Right atrium auricular region (tissue), 2 donors: ENCODE data around the gene NAA60. TPM values are rescaled to one million over a fixed set of nuclear protein-coding genes. Genes with fewer than 3 reads are reported as not detected.

ENCODE experiments used
- DNase-seq: peaks from one replicate; pipeline ENCODE4 v3.0.0-alpha.2; 2019; ENCODE audit warnings: low spot score
- H3K27ac ChIP-seq, 2 donors: fragments of 200-600 bp; sonication (generic); 1 replicate in 1 of 2; 2 replicates in 1 of 2; pipeline ENCODE4 v1.5.1; 2016 to 2019
- H3K27me3 ChIP-seq, 2 donors: fragments of 200-600 bp; sonication (generic); one replicate each; pipeline versions ENCODE4 v1.5.1 to v1.6.0; 2017 to 2019
- H3K36me3 ChIP-seq: fragments of 200-600 bp; sonication (generic); one replicate; pipeline ENCODE4 v1.5.1; 2016
- H3K4me1 ChIP-seq, 2 donors: fragments of 200-600 bp; sonication (generic); one replicate each; pipeline versions ENCODE4 v1.5.1 to v1.6.0; 2017 to 2019
- H3K4me3 ChIP-seq, 2 donors: fragments of 200-600 bp; sonication (generic); 1 replicate in 1 of 2; 2 replicates in 1 of 2; pipeline ENCODE4 v1.5.1; 2017 to 2019; ENCODE audit warnings: mild to moderate bottlenecking in 1 of 2, moderate library complexity in 1 of 2
- H3K9me3 ChIP-seq, 2 donors: fragments of 200-600 bp; sonication (generic); one replicate each; pipeline ENCODE4 v1.5.1; 2019
- total RNA-seq, 2 donors: library from RNA; depleted of rRNA; stranded (reverse); fragments of >200 nt; gene quantifications; one replicate each; pipeline ENCODE4 v1.1.0, GENCODE V29; 2016
- TF ChIP-seq, protein P1 (sequence below), 2 donors: fragments of 200-600 bp; sonication (generic); IDR thresholded peaks; one replicate each; pipeline ENCODE4 v1.5.1; 2019; ENCODE audit warnings: antibody characterized with exemption in 2 of 2

Gene NAA60
- total RNA-seq, 2 donors from 2014 or later = 28.1 to 29.1 TPM

DNA sequence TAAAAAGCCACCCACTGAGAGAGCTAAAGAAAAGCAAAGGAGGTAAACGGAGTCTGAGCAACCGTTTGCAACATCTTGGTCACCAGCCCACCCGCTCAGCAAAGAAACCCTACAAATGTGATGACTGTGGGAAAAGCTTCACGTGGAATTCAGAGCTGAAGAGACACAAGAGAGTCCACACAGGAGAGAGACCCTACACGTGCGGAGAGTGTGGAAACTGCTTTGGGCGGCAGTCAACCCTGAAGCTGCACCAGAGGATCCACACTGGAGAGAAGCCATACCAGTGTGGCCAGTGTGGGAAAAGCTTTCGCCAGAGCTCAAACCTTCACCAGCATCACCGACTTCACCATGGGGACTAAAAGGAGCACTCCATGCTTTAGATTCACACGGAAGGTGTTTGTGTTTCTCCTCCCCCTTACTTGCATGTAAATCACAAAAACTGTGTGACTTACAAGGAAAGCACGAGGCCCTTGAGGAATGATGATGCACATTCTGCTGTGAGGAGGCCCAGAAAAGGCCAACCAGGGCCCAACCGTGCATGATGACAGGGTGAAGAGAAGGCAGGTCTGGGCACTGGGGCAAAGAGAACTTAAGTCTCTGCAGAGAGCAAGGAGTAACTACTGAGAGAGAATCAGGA lies 34.8 kb upstream of the NAA60 start:
- no peaks in the 10 kb centered on the region for H3K27me3 ChIP-seq
- no peak overlapping the region for H3K27ac ChIP-seq
- peaks cover 60% of the 10 kb centered on the region for H3K36me3 ChIP-seq
- H3K4me3 ChIP-seq = no peak overlapping the region
- peaks cover 41 to 97% of the 10 kb centered on the region in 2 donors for H3K9me3 ChIP-seq
- TF ChIP-seq, protein P1, sequence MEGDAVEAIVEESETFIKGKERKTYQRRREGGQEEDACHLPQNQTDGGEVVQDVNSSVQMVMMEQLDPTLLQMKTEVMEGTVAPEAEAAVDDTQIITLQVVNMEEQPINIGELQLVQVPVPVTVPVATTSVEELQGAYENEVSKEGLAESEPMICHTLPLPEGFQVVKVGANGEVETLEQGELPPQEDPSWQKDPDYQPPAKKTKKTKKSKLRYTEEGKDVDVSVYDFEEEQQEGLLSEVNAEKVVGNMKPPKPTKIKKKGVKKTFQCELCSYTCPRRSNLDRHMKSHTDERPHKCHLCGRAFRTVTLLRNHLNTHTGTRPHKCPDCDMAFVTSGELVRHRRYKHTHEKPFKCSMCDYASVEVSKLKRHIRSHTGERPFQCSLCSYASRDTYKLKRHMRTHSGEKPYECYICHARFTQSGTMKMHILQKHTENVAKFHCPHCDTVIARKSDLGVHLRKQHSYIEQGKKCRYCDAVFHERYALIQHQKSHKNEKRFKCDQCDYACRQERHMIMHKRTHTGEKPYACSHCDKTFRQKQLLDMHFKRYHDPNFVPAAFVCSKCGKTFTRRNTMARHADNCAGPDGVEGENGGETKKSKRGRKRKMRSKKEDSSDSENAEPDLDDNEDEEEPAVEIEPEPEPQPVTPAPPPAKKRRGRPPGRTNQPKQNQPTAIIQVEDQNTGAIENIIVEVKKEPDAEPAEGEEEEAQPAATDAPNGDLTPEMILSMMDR (IDR thresholded peaks at IDR 0.05) = no peak
- H3K4me1 ChIP-seq = no peaks in the 10 kb centered on the region
- DNase-seq = no peak

DNA sequence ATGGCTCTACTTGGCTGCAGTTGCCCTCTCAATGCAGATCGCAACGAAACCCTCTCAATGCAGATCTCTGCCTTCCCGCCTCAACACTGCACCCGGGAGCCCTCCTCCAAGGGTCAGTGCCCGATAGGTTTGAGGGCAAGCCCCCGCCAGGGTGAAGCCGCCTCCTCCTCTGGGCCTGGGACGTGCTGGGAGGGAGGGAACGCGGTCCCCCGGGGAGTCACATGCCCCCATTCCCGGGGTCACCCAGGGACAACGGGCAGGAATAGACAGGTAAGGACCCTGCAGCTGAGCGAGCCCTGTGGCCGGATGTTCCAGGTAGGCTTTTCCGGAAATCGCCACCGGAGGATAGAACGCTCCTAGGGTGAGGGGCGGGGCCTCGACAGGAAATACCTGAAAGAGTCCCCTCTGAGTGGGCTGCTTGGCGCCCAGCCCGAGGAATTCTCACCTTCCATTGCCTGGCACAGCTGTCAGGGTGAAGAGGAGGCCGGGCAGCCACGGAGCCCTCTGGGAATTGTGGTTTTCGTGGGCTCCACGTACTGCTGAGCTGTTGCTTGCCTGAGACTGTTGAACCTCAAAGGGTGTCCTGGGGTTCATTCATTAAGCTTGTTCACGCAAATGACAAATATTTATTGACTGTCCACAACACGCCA lies 29.6 kb upstream of the NAA60 start:
- Histone ChIP-seq H3K4me3 (no peak overlapping the region), H3K4me1 (no peaks in the 10 kb centered on the region), H3K27me3 (no peaks in the 10 kb centered on the region), H3K36me3 (peaks cover 10% of the 10 kb centered on the region), H3K27ac (no peak overlapping the region), H3K9me3 (peaks cover 17 to 81% of the 10 kb centered on the region in 2 donors)
- TF ChIP-seq, protein P1 (IDR thresholded peaks at IDR 0.05) = no peak
- DNase-seq = no peak

DNA sequence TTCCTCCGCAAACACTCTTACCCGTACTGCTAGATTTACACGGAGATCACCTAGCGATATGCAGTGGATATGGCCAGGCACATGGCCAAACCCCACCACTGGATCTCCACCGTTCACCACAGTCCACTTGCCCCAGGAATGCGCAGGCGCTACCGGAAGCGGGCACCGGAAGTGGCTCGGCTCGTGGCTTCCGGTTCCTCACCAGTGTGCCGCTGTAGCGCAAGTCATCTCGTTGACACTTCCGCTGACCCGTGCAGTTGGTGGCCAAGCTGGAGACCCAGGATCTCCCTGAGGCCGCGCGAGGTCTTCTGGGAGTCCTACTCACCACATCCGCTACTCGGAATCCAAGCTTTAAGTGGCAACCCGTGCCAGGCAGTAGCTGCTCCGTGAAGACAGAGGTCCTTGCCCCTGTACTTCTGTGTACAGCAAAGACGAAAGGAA lies 11.7 kb upstream of the NAA60 start:
- TF ChIP-seq, protein P1 (IDR thresholded peaks at IDR 0.05) = no peak
- peaks cover 16% of the 10 kb centered on the region for H3K36me3 ChIP-seq
- H3K27ac ChIP-seq = no peak overlapping the region
- DNase-seq = no peak
- no peaks in the 10 kb centered on the region for H3K4me1 ChIP-seq
- no peaks in the 10 kb centered on the region for H3K27me3 ChIP-seq
- peaks cover 0 to 9% of the 10 kb centered on the region in 2 donors for H3K9me3 ChIP-seq
- H3K4me3 ChIP-seq = peak overlapping the region in 1 of 2 donors; percentile 26

DNA sequence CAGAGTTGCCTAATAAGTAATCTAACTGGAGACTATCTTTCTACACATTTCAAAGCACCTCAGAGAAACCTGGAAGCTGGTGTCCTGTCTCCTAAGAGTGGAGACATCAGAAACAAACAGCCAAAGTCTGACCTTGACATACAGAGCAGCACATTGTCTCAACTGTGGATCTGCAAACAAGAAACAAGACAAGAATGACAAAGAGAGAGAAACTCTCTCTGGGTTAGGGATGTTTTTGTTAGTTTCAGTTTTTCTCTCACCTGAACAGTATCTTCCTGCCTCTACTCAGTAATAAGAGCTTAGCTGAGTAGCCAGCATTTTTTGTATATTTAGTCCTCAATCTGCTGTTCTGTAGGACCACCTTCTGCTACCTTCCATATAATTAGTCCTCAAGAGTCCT lies 9.1 kb upstream of the NAA60 start:
- Histone ChIP-seq H3K4me1 (no peaks in the 10 kb centered on the region), H3K36me3 (peaks cover 21% of the 10 kb centered on the region), H3K27ac (no peak overlapping the region), H3K4me3 (no peak overlapping the region), H3K9me3 (peaks cover 0 to 16% of the 10 kb centered on the region in 2 donors), H3K27me3 (no peaks in the 10 kb centered on the region)
- TF ChIP-seq, protein P1 (IDR thresholded peaks at IDR 0.05) = no peak
- DNase-seq = no peak

DNA sequence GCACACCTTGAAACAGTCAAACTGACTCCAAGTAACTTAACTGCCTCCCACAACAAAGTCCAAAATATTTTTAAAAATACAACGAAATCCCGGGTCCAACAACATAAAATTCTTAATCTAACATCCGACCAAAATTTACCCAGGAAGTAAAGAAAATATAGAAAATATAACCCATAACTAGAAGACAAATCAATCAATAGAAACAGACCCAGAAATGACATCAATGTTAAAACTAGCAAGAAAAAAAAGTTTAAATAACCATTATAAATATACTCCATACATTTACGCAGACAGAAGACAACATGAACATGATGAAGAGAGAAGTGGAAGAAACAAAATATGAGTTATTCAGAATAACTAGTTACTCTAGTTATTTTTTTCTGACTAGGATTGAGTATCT lies 3.8 kb upstream of the NAA60 start:
- H3K4me1 ChIP-seq = peaks cover 0 to 6% of the 10 kb centered on the region in 2 donors
- TF ChIP-seq, protein P1 (IDR thresholded peaks at IDR 0.05) = no peak
- H3K4me3 ChIP-seq = no peak overlapping the region
- H3K36me3 ChIP-seq = peaks cover 24% of the 10 kb centered on the region
- H3K27me3 ChIP-seq = no peaks in the 10 kb centered on the region
- H3K9me3 ChIP-seq = peaks cover 0 to 20% of the 10 kb centered on the region in 2 donors
- no peak overlapping the region for H3K27ac ChIP-seq
- DNase-seq = no peak
